Fibroblast of villous mesenchyme (primary cell): ENCODE results near the gene PEX11G. TPM values are rescaled to one million over a fixed set of nuclear protein-coding genes. Genes with fewer than 3 reads are reported as not detected.

Source experiments
- DNase-seq: peaks from one replicate; pipeline ENCODE4 v3.0.0-alpha.2; 2010; ENCODE audit warnings: low read depth
- H3K4me3 ChIP-seq: 2 replicates; pipeline ENCODE4 v1.5.1; 2011; ENCODE audit warnings: low read depth, mild to moderate bottlenecking, low read length
- total RNA-seq: library from RNA; depleted of rRNA; stranded (reverse); fragments of >200 nt; gene quantifications from 2 replicates; pipeline ENCODE4 v1.2.3, GENCODE V29; 2012
- TF ChIP-seq, protein P1 (sequence below): IDR thresholded peaks from 2 replicates; pipeline ENCODE4 v1.5.1; 2012; ENCODE audit warnings: low read depth, mild to moderate bottlenecking, low read length; ENCODE audit not compliant: insufficient read depth

PEX11G gene
- total RNA-seq, 1 donor: 2.6 TPM

DNA sequence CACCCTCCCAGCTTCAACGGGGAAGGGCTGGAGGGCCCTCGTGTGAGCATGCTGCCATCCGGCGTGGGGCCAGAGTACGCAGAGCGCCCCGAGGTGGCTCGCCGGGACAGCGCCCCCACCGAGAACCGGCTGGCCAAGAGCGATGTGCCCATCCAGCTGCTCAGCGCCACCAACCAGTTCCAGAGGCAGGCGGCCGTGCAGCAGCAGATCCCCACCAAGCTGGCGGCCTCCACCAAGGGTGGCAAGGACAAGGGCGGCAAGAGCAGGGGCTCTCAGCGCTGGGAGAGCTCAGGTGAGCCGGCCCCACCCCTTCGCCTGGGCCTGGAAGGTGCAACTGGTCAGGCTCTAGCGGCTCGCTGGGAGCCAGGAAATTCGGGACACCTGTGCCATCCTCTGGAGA, 20.0 kb downstream of the PEX11G start:
- no peak for DNase-seq
- no peak overlapping the region for H3K4me3 ChIP-seq
- TF ChIP-seq, protein P1, sequence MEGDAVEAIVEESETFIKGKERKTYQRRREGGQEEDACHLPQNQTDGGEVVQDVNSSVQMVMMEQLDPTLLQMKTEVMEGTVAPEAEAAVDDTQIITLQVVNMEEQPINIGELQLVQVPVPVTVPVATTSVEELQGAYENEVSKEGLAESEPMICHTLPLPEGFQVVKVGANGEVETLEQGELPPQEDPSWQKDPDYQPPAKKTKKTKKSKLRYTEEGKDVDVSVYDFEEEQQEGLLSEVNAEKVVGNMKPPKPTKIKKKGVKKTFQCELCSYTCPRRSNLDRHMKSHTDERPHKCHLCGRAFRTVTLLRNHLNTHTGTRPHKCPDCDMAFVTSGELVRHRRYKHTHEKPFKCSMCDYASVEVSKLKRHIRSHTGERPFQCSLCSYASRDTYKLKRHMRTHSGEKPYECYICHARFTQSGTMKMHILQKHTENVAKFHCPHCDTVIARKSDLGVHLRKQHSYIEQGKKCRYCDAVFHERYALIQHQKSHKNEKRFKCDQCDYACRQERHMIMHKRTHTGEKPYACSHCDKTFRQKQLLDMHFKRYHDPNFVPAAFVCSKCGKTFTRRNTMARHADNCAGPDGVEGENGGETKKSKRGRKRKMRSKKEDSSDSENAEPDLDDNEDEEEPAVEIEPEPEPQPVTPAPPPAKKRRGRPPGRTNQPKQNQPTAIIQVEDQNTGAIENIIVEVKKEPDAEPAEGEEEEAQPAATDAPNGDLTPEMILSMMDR: no peak

DNA sequence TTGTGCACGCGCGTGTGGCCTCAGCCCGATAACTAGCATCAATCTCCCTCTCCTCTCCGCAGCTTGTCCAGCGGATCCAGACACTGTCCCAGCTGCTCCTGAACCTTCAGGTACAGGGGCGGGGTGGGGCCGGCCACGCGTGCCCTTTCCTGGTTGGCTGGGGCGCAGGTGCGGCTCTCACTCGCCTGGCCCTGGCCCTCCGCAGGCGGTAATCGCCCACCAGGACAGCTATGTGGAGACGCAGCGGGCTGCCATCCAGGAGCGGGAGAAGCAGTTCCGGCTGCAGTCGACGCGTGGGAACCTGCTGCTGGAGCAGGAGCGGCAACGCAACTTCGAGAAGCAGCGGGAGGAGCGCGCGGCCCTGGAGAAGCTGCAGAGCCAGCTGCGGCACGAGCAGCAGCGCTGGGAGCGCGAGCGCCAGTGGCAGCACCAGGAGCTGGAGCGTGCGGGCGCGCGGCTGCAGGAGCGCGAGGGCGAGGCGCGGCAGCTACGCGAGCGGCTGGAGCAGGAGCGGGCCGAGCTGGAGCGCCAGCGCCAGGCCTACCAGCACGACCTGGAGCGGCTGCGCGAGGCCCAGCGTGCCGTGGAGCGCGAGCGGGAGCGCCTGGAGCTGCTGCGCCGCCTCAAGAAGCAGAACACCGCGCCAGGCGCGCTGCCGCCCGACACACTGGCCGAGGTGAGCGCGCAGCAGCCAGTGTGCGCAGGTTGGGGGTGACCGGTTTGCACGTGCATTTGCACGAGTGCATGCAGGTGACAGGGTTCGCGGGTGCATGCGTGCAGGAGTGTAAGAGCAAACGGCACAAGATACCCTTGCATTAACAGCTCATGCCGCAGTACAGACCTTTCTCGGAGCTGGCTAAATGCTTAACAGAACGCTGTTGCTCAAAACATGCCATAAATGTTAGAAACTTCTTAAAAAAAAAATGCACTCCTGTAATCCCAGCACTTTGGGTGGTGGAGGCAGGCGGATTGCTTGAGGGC, 21.5 kb downstream of the PEX11G start:
- DNase-seq: no peak
- TF ChIP-seq, protein P1: no peak
- H3K4me3 ChIP-seq: no peak overlapping the region

DNA sequence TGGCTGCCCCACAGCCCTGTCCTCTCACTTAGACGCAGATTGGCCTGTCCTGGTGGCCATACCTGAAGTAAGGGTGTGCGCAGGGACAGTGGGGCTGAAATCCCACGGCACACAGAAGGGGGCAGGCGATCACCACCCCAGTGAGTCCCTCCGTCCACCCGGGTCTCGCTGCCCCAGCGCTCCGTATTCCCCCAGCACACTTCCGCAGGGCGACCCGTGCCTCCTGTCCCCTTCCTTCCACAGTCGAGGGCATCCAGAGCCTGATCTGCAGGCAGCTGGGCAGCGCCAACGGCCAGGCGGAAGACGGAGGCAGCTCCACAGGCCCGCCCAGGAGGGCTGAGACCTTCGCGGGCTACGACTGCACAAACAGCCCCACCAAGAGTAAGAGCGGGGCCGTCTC, 25.3 kb downstream of the PEX11G start:
- TF ChIP-seq, protein P1: no peak
- no peak overlapping the region for H3K4me3 ChIP-seq
- DNase-seq: no peak

DNA sequence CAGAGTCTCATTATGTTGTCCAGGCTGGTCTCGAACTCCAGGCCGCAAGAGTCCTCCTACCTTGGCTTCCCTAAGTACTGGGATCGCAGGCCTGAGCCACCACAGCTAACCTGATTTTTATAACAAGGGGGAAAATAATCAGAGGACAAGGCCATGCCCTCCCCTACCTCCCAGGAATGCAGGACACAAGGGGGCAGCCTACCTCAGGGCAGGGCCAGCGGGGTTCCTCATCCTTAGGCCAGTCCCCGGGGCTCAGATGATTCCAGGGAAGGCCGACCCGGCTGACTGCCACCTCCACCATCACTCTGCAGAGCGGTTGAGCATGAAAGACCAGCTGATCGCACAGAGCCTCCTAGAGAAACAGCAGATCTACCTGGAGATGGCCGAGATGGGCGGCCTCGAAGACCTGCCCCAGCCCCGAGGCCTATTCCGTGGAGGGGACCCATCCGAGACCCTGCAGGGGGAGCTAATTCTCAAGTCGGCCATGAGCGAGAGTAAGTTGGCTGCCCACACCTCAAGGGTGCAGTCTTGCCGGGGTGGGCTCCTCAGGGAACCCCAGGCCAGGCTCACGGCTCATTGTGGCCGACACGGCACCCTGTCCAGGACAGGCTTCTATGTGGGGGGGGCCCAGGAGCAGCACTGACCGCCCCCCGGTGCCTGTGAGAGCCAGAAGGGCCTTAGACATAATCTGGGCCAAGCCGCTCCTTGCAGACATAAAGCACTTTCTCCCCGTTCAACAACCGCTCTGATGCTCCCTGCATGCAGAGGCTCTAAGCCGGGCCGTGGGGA, 26.8 kb downstream of the PEX11G start:
- no peak overlapping the region for H3K4me3 ChIP-seq
- DNase-seq: no peak
- TF ChIP-seq, protein P1: no peak

DNA sequence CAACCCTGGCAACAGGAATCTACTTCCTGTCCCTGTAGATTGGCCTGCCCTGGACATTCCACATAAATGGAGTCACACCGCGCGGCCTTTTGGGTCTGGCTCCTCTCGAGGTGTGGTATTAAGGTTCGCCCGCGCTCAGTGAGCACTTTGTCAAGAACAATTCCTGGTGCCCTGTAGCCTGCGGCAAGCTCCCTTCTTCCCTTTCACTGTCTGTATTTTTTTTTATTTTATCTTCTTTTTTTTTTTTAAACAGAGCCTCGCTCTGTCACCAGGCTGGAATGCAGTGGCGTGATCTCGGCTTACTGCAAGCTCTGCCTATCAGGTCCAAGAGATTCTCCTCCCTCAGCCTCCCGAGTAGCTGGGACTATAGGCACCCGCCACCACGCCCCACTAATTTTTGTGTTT, 28.3 kb downstream of the PEX11G start:
- TF ChIP-seq, protein P1: no peak
- peak; percentile 33 for DNase-seq
- H3K4me3 ChIP-seq: no peak overlapping the region

DNA sequence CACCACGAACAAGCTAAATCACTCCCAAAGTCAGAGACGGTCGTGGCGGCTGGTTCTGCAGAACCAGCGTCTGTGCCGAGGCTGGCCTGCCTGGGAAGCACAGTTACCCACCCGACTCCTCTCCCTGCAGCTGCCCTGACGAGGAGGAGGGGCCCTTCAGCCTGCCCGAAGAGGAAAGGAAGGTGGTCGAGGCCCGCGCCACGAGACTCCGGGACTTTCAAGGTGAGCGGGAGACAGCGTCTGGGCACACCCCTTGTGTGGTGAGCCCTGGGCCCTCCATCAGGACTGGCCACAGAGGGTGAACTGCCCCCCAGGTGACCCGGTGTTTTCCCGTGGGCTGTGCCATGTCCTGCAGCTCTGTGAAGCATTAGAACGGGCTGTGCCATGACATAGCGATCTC, 29.1 kb downstream of the PEX11G start:
- H3K4me3 ChIP-seq: no peak overlapping the region
- DNase-seq: no peak
- TF ChIP-seq, protein P1: no peak
